Fibroblast of skin of back (primary cell): Measurements from ENCODE around the gene COX7A2.
A peak's percentile ranks its signal among the peaks of the same experiment; 100 is the strongest.

Experiments used
- DNase-seq: peaks from one replicate; pipeline ENCODE4 v3.0.0-alpha.2; 2013

The COX7A2 gene

GRCh38 chr6:75268121-75268987 lies 24.8 kb upstream of the COX7A2 start:
- no peak for DNase-seq

- no peak for DNase-seq
Observed at GRCh38 chr6:75267461-75267860, 23.9 kb upstream of the COX7A2 start.

- DNase-seq: peak; percentile 59
Observed at GRCh38 chr6:75266716-75267291, 23.2 kb upstream of the COX7A2 start.

GRCh38 chr6:75263401-75263750 lies 19.8 kb upstream of the COX7A2 start:
- DNase-seq: no peak

- no peak for DNase-seq
Observed at GRCh38 chr6:75262716-75263400, 19.3 kb upstream of the COX7A2 start.

DNA sequence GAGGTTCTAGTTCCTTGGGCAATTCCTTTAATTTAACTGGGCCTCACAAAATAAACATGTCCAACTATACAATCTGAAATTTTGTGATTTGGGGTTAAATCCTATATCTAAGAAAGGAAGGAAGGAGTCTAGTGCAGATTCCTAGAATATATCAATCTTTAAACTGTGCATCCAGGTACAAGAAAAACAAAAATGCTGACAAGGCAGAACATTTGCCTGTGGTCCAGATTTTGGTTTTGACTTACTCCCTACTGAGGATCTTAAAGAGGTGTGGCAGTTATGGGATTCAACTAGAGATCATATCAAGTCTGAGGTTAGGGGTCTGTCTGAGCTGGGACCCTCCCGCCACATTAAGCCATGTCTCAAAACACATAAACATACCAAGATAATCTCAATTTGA lies 17.7 kb upstream of the COX7A2 start:
- no peak for DNase-seq

DNA sequence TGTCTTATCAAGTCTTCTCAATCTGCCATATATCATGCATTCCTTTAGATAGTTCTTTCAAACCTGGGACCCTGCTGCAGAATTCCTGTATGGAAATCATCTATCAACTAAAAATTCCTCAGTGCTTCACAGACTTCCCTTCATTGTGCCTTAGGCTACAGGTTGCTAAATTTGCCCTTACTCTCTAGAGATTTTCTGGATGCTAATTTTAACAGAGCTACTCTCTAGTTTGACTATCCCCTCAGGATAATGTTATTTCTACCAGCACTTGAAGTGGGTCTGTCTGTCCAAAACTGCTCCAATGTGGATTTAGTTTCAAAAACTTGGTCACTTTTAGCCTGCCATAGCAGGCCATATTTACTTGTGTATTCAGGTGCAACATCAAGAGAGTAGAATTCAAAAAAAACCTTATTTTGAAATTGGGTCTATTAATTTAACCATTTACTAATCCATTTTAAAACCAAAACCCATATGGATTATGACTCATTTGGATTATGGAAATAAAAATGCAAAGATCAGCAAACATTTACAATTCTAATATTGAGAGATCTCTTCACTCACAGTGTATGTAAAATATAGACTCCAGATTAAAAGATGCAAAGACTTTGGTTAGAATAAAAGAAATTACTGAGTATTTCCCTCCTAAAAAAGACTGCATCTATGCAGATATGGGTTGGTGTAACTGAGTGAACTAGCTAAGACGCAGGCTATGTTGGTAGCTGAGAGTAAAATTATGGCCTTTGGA lies 13.9 kb upstream of the COX7A2 start:
- DNase-seq: no peak

- DNase-seq: no peak
Observed at GRCh38 chr6:75250552-75250951, 7.0 kb upstream of the COX7A2 start.

GRCh38 chr6:75249837-75250236 lies 6.2 kb upstream of the COX7A2 start:
- DNase-seq: no peak

- DNase-seq: no peak
Observed at GRCh38 chr6:75246386-75246785, 2.8 kb upstream of the COX7A2 start.

- no peak for DNase-seq
Observed at GRCh38 chr6:75244063-75244584, 523 bp upstream of the COX7A2 start.

GRCh38 chr6:75236630-75237029 lies 7.0 kb downstream of the COX7A2 start:
- DNase-seq: no peak

DNA sequence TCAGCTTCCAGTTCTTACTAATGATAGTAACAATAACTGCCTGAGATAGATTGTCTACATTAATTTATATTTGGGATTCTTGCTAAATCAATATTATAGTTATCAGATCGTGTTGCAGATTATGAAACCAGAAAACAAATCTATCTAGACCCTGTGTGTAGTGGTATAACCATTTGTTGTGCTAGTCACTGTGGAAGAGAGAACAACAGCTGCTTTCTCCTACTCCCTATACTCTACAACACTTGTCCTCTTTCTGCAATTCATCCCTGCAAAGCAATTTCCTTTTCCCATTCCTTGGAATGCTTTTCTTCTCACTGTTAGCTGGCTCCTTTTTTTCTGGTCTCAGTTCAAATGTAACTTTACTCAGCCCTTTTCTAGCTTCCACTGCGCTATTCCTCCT lies 8.3 kb downstream of the COX7A2 start:
- DNase-seq: no peak

DNA sequence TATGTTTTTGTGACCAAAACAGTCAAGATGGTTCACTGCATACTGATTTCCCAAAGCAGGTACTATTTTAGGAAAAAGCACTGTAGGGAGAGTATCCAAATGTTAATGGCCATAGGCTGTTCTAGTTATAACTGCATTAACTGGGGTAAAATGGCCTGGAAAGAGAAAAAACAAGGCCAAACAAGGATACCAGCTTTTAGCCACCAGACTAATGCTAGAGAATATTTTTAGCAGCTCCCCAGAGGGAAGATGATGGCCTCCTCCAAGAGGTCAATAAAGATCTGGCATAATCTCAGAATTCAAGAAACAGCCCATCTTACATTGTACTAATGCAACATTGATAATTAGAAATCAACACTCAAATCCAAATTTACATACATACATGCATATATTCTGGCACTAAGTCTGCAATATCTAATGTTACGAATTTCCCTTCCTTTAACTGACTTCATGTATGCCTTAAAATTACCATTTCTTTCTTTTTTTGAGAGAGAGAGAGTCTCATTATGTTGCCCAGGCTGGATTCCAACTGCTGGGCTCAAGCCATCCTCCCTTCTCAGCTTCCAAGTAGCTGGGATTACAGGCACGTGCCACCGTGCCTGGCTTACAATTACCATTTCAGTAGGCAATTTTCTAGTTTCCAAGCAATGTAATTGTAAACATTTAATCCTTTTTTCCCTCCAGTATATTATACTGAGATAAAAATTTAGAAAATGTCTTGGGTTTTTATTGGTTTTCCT lies 9.3 kb downstream of the COX7A2 start:
- no peak for DNase-seq

GRCh38 chr6:75233092-75233615 lies 10.4 kb downstream of the COX7A2 start:
- DNase-seq: no peak

DNA sequence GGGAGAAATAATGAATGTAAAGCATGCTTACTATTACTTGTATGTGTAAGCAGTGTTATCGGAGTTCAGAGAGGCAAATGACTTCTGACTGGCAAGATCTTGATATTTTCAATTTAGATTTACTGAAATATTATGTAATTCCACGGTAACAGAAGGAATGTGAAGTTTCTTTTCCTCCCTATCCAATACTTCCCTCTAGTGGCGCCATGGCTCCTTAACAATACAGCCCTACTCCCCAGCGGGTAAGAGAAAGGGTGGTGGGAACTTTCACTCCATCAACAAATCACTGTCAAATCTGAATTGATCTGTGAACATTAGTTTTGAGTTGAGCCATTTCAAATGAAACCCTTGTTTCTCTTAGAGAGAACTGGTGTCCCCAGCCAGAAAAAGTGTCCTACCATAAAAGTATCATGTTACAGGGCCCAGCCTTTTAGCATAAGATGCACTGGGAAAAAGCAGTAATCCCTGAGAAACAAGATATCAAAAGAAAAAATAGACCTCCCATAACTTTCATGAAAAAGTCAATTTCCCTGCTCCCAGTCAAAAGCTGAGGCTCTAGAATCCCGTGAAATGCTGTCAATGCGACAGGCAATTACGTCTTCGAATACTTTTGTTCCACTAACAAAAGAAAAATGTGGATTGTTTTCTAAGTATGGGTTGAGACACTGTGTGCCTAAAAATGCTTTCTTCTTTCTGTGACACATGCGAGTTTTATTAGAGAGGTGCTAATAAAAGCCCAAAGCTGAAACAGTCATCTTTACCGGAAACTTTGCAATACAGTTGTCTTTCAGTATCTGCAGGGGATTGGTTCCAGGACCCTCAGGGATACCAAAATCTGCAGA lies 12.9 kb downstream of the COX7A2 start:
- DNase-seq: peak; percentile 74

GRCh38 chr6:75224303-75224926 lies 19.2 kb downstream of the COX7A2 start:
- DNase-seq: no peak

DNA sequence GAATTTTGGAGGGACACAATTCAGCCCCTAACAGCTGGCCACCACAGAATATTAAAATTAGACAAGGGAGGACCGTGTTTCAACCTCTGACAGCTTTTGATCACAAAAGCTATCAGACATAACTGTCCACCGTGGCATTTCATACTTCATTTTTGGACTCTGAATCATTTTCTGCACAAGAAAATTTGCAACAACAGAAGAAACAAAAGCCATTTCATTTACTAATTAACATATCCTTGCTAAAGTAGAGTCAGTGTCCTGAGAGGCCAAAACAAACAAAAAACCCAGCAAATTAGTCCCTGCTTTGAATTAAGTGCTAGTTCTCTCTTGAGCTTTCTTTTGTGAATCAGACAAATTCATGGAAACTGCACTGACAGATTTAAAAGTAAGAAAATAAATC lies 20.2 kb downstream of the COX7A2 start:
- DNase-seq: peak; percentile 27

DNA sequence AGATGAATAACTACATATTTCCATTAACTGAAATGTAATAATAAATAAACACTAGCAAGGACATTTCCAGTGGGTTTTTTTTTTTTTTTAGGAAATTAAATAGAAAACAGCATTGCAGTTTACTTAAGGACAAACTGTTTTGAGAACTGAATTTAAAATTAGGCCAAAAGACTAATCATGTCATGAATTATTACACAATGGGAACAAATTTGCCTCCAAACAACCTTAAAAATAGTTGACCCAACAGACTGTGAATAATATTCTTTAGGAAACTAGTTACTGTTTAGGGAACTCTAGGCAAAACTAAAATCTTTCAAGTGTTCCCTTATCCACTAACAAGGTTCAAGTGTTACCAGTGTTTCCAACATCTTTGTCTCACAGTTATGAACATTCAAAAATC lies 21.3 kb downstream of the COX7A2 start:
- no peak for DNase-seq

DNA sequence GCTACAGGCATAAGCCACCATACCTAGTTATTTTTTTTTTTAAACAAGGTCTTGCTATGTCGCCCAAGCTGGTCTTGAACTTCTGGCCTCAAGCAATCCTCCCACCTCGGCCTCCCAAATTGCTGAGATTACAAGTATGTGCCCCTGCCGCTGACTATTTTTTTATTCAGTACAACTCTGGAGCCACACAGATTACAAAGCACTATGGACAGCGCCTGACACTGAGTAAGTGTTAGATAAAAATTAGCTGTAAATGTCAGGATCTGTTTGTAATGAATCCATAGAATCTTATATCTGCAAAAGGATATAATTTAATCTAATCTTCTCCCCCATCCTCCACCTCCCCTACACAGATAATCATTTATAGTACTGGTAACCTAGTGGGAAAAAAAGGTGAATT lies 22.5 kb downstream of the COX7A2 start:
- DNase-seq: no peak
